MM.1S (cell line): ENCODE data around the gene HCLS1.

Experiments used
- DNase-seq: peaks from one replicate; pipeline ENCODE4 v3.0.0-alpha.2; 2015
- H2AFZ ChIP-seq: fragments of 300-600 bp; sonication (generic); 2 replicates; pipeline ENCODE4 v1.6.0; 2016; ENCODE audit warnings: antibody characterized with exemption, low read length
- H3F3A ChIP-seq: fragments of 300-600 bp; sonication (generic); 2 replicates; pipeline ENCODE4 v1.6.1; 2016; ENCODE audit warnings: mild to moderate bottlenecking, antibody characterized with exemption, low read length, moderate library complexity, mixed read lengths; ENCODE audit not compliant: insufficient read depth
- H3K27ac ChIP-seq: fragments of 300-600 bp; sonication (generic); 2 replicates; pipeline ENCODE4 v1.5.1; 2016; ENCODE audit warnings: mild to moderate bottlenecking, low read length
- H3K27me3 ChIP-seq: fragments of 300-600 bp; sonication (generic); replicated peaks from 2 replicates; pipeline ENCODE4 v1.6.0; 2016; ENCODE audit warnings: low read length; ENCODE audit not compliant: insufficient read depth
- H3K36me3 ChIP-seq: fragments of 300-600 bp; sonication (generic); replicated peaks from 2 replicates; pipeline ENCODE4 v1.6.1; 2016; ENCODE audit warnings: mild to moderate bottlenecking, low read length, mixed read lengths; ENCODE audit not compliant: insufficient read depth
- H3K4me1 ChIP-seq: fragments of 300-600 bp; sonication (generic); 2 replicates; pipeline ENCODE4 v1.6.1; 2016; ENCODE audit warnings: low read length, mixed read lengths
- H3K4me2 ChIP-seq: fragments of 300-600 bp; sonication (generic); 2 replicates; pipeline ENCODE4 v1.6.0; 2016; ENCODE audit warnings: low read depth, low read length
- H3K4me3 ChIP-seq: fragments of 300-600 bp; sonication (generic); 2 replicates; pipeline ENCODE4 v1.5.1; 2016; ENCODE audit warnings: low read length, mixed read lengths
- H3K79me2 ChIP-seq: fragments of 300-600 bp; sonication (generic); 2 replicates; pipeline ENCODE4 v1.6.1; 2016; ENCODE audit warnings: mixed run types, low read length, mixed read lengths
- H3K9ac ChIP-seq: fragments of 300-600 bp; sonication (generic); 2 replicates; pipeline ENCODE4 v1.6.1; 2016; ENCODE audit warnings: low read length, mixed read lengths
- H3K9me2 ChIP-seq: fragments of 300-600 bp; sonication (generic); replicated peaks from 2 replicates; pipeline ENCODE4 v1.6.1; 2016; ENCODE audit warnings: mild to moderate bottlenecking, low read length, mixed read lengths; ENCODE audit not compliant: insufficient read depth
- H3K9me3 ChIP-seq: fragments of 300-600 bp; sonication (generic); replicated peaks from 2 replicates; pipeline ENCODE4 v1.6.1; 2016; ENCODE audit warnings: mild to moderate bottlenecking, low read length, mixed read lengths; ENCODE audit not compliant: insufficient read depth
- H4K20me1 ChIP-seq: fragments of 300-600 bp; sonication (generic); 2 replicates; pipeline ENCODE4 v1.6.1; 2016; ENCODE audit warnings: mild to moderate bottlenecking, low read length, moderate library complexity, mixed read lengths; ENCODE audit not compliant: insufficient read depth
- CTCF ChIP-seq: fragments of 300-600 bp; sonication (generic); IDR thresholded peaks from 2 replicates; pipeline ENCODE4 v1.5.1; 2016; ENCODE audit warnings: antibody characterized with exemption, low read length, mixed read lengths
- EZH2 ChIP-seq: fragments of 300-600 bp; sonication (generic); optimal IDR thresholded peaks from 2 replicates; pipeline ENCODE3; 2017; ENCODE audit warnings: low read depth, mild to moderate bottlenecking, antibody characterized with exemption, low read length, mixed read lengths
- EZH2phosphoT487 ChIP-seq: fragments of 300-600 bp; sonication (generic); IDR thresholded peaks from 2 replicates; pipeline ENCODE4 v1.6.1; 2018; ENCODE audit warnings: antibody characterized with exemption, low read length

Gene HCLS1

GRCh38 chr3:121649645-121650044 lies 11.1 kb downstream of the HCLS1 start:
- H3K4me1 ChIP-seq, result peaks cover 8% of the 10 kb centered on the region; the same call in 1 of the 2 replicates
- no peaks in the 10 kb centered on the region for H3K9me2 ChIP-seq
- no peaks in the 10 kb centered on the region for H4K20me1 ChIP-seq
- H3F3A ChIP-seq, result 0 out of 2 replicates have a peak, but pooled peaks cover 4% of the 10 kb centered on the region
- no peak overlapping the region for H3K9ac ChIP-seq
- H2AFZ ChIP-seq, result no peak overlapping the region
- no peak overlapping the region for H3K4me3 ChIP-seq
- H3K27me3 ChIP-seq, result no peaks in the 10 kb centered on the region
- no peak overlapping the region for H3K4me2 ChIP-seq
- H3K27ac ChIP-seq, result no peak overlapping the region
- H3K79me2 ChIP-seq, result peaks cover 61% of the 10 kb centered on the region
- H3K36me3 ChIP-seq, result peaks cover 17% of the 10 kb centered on the region; the same call in 1 of the 2 replicates
- TF ChIP-seq CTCF (no peak), EZH2phosphoT487 (no peak), EZH2 (no peak)
- DNase-seq, result no peak
- H3K9me3 ChIP-seq, result no peaks in the 10 kb centered on the region

GRCh38 chr3:121648219-121648958 lies 12.3 kb downstream of the HCLS1 start:
- no peaks in the 10 kb centered on the region for H3K27me3 ChIP-seq
- H3K27ac ChIP-seq, result no peak overlapping the region
- peaks cover 49% of the 10 kb centered on the region for H3K79me2 ChIP-seq
- no peak overlapping the region for H3K4me2 ChIP-seq
- no peak overlapping the region for H3K4me3 ChIP-seq
- H3K9me3 ChIP-seq, result no peaks in the 10 kb centered on the region
- no peaks in the 10 kb centered on the region for H3F3A ChIP-seq
- TF ChIP-seq CTCF, result no peak
- TF ChIP-seq EZH2phosphoT487, result no peak
- TF ChIP-seq EZH2, result no peak
- H3K4me1 ChIP-seq, result no peaks in the 10 kb centered on the region
- no peak overlapping the region for H2AFZ ChIP-seq
- H3K36me3 ChIP-seq, result peaks cover 21% of the 10 kb centered on the region
- H4K20me1 ChIP-seq, result no peaks in the 10 kb centered on the region
- no peaks in the 10 kb centered on the region for H3K9me2 ChIP-seq
- DNase-seq, result no peak
- H3K9ac ChIP-seq, result no peak overlapping the region

GRCh38 chr3:121645054-121645453 lies 15.6 kb downstream of the HCLS1 start:
- no peaks in the 10 kb centered on the region for H3K9me2 ChIP-seq
- no peak overlapping the region for H2AFZ ChIP-seq
- no peak for DNase-seq
- no peak overlapping the region for H3K4me3 ChIP-seq
- H3F3A ChIP-seq, result 0 out of 2 replicates have a peak, but pooled peaks cover 3% of the 10 kb centered on the region
- H3K4me1 ChIP-seq, result no peaks in the 10 kb centered on the region
- peaks cover 22% of the 10 kb centered on the region for H3K36me3 ChIP-seq
- TF ChIP-seq CTCF, result no peak
- TF ChIP-seq EZH2, result no peak
- no peak for TF ChIP-seq EZH2phosphoT487
- H4K20me1 ChIP-seq, result no peaks in the 10 kb centered on the region
- no peaks in the 10 kb centered on the region for H3K27me3 ChIP-seq
- H3K9ac ChIP-seq, result no peak overlapping the region
- H3K27ac ChIP-seq, result no peak overlapping the region
- peaks cover 22% of the 10 kb centered on the region for H3K79me2 ChIP-seq
- no peaks in the 10 kb centered on the region for H3K9me3 ChIP-seq
- H3K4me2 ChIP-seq, result no peak overlapping the region
